Hepatocyte (in vitro differentiated cells): ENCODE measurements around the gene ISL2.

ENCODE experiments used
- EZH2phosphoT487 ChIP-seq: fragments of 200-600 bp; sonication (generic); IDR thresholded peaks from one replicate; pipeline ENCODE4 v1.6.1; 2018; ENCODE audit warnings: antibody characterized with exemption, mild to moderate bottlenecking, low read depth, moderate library complexity; ENCODE audit not compliant: unreplicated experiment, severe bottlenecking
- TF ChIP-seq, protein P1 (sequence below): fragments of 200-600 bp; sonication (generic); IDR thresholded peaks from 2 replicates; pipeline ENCODE4 v1.5.1; 2016; ENCODE audit warnings: antibody characterized with exemption, mild to moderate bottlenecking; ENCODE audit not compliant: poor library complexity

DNA sequence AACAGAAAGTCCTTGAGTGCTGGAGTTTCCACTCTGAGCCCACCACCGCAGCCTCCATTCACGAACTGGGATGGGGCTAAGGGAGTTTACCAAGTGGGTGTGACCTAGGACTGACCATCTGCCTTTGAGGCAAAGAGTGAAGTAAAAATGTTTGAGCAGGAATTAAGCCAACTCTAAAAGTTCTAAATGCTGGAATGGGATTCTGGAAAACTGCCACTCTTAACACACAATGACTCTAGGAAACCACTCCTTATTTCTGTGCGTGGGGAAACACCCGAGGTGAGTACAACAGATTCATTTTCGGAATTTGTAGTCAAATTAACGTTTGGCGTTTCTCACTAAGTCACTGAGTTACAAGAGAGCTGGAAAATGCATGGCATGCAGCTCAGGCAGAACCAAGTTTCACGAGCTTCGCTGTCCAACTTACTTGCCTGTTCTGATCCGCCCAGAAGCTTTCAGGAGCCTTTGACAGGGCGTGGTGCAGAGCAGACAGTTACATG lies 31.6 kb downstream of the ISL2 start:
- TF ChIP-seq, protein P1, sequence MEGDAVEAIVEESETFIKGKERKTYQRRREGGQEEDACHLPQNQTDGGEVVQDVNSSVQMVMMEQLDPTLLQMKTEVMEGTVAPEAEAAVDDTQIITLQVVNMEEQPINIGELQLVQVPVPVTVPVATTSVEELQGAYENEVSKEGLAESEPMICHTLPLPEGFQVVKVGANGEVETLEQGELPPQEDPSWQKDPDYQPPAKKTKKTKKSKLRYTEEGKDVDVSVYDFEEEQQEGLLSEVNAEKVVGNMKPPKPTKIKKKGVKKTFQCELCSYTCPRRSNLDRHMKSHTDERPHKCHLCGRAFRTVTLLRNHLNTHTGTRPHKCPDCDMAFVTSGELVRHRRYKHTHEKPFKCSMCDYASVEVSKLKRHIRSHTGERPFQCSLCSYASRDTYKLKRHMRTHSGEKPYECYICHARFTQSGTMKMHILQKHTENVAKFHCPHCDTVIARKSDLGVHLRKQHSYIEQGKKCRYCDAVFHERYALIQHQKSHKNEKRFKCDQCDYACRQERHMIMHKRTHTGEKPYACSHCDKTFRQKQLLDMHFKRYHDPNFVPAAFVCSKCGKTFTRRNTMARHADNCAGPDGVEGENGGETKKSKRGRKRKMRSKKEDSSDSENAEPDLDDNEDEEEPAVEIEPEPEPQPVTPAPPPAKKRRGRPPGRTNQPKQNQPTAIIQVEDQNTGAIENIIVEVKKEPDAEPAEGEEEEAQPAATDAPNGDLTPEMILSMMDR = no peak
- no peak for TF ChIP-seq EZH2phosphoT487
